HFFc6 (cell line): ENCODE data around the gene DUSP19. TPM values are rescaled to one million over a fixed set of nuclear protein-coding genes. Genes with fewer than 3 reads are reported as not detected.
A peak's percentile ranks its signal among the peaks of the same experiment; 100 is the strongest.
"Not testable (repeated sequence)": the region's sequence is repeated elsewhere in the genome, so short reads cannot be mapped to it uniquely, and the experiment has no call there.

Experiments
- DNase-seq: peaks from one replicate; pipeline ENCODE4 v3.0.0-alpha.2; 2018
- H3K27ac Mint-ChIP-seq: 2 replicates; pipeline ENCODE4 v1.8.0; 2020; ENCODE audit warnings: mild to moderate bottlenecking, mixed read lengths
- H3K27me3 Mint-ChIP-seq: 2 replicates; pipeline ENCODE4 v1.8.0; 2021; ENCODE audit warnings: mild to moderate bottlenecking, moderate library complexity, mixed read lengths; ENCODE audit not compliant: insufficient read depth
- H3K36me3 Mint-ChIP-seq: 2 replicates; pipeline ENCODE4 v1.8.0; 2021; ENCODE audit warnings: low read depth, mixed read lengths
- H3K4me1 Mint-ChIP-seq: 2 replicates; pipeline ENCODE4 v1.8.0; 2020; ENCODE audit warnings: low read depth, mixed read lengths
- H3K4me3 Mint-ChIP-seq: 2 replicates; pipeline ENCODE4 v1.8.0; 2020; ENCODE audit warnings: mild to moderate bottlenecking, moderate library complexity, mixed read lengths
- H3K9me3 Mint-ChIP-seq: 2 replicates; pipeline ENCODE4 v1.8.0; 2020; ENCODE audit warnings: mild to moderate bottlenecking, mixed read lengths
- total RNA-seq, 6 experiments: library from RNA; stranded (reverse); fragmentation: NEBNext Ultra II Directional; extraction: Animal tissue kit (Norgen Biotek cat#: 25700); gene quantifications; 2 replicates in 1 of 6; 3 replicates in 5 of 6; pipeline ENCODE4 v1.2.3, GENCODE V29; 2021
- TF ChIP-seq, protein P1 (sequence below): fragments of 200-600 bp; sonication (generic); IDR thresholded peaks from 2 replicates; pipeline ENCODE4 v1.5.0; 2021; ENCODE audit warnings: antibody characterized with exemption, mild to moderate bottlenecking

The DUSP19 gene
- total RNA-seq, 6 experiments from 2014 or later: 2.5 to 2.8 (median 2.7) TPM

DNA sequence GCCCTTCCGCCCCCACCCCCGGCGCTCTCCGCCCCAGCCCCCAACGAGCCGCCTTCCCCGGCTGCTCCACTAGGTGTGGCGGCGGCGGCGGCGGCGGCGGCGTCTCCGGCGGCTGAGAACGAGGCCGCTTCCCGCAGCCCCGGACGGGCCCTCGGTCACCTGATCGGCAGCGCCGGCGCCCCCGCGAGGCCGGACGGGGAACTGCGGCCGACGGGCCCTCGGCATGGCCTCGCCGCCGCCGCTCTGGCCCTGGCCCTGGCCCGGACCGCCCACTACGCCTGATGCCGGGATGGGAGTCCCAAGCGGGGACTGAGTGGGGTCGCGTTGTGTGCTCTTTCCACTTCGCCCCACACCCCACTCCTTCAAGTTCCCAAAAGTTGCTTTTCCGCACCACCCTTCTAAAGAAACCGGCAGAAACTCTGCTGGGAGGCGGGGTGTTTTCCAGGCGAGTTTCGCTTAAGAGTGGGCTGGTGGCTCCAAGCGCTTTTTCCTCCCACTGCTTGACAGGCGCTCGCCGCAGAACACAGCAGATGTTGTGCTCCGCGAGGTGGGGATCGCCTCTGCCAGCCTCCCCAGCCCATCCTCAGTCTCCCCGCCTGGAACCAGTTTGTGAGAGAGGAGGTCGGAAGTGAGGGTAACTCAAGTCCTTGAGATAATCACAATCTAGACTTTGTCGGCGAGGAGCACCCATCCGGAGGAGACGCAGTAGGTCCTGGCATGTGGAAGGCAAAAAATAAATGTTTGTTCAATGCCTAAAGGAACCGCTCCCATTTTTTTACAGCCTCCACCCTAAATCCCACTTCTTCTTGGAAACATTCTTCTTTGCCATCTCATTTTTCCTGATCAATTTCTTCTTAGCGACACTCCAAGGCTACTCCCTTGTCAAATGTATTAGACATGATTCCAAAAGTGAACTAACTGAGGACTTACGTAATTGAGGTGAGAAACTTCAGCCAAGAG is 39.9 kb upstream of the DUSP19 start, which contains the start of gene NCKAP1:
TSS of gene NCKAP1 (minus strand) at position 117 of the 960 bp plus-strand sequence. CDS start 358 bp downstream, outside the sequence.
- Mint-ChIP-seq H3K27ac (peak within 1 kb of the TSS; percentile 97), H3K9me3 (no peaks in the 10 kb centered on the region), H3K27me3 (peaks cover 2% of the 10 kb centered on the region), H3K4me3 (peak within 1 kb of the TSS; percentile 97), H3K36me3 (peaks cover 6% of the 10 kb centered on the region; the same call in 1 of the 2 replicates), H3K4me1 (peaks cover 44% of the 10 kb centered on the region)
- peak; percentile 83 for DNase-seq
- TF ChIP-seq, protein P1, sequence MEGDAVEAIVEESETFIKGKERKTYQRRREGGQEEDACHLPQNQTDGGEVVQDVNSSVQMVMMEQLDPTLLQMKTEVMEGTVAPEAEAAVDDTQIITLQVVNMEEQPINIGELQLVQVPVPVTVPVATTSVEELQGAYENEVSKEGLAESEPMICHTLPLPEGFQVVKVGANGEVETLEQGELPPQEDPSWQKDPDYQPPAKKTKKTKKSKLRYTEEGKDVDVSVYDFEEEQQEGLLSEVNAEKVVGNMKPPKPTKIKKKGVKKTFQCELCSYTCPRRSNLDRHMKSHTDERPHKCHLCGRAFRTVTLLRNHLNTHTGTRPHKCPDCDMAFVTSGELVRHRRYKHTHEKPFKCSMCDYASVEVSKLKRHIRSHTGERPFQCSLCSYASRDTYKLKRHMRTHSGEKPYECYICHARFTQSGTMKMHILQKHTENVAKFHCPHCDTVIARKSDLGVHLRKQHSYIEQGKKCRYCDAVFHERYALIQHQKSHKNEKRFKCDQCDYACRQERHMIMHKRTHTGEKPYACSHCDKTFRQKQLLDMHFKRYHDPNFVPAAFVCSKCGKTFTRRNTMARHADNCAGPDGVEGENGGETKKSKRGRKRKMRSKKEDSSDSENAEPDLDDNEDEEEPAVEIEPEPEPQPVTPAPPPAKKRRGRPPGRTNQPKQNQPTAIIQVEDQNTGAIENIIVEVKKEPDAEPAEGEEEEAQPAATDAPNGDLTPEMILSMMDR: peak; percentile 97

DNA sequence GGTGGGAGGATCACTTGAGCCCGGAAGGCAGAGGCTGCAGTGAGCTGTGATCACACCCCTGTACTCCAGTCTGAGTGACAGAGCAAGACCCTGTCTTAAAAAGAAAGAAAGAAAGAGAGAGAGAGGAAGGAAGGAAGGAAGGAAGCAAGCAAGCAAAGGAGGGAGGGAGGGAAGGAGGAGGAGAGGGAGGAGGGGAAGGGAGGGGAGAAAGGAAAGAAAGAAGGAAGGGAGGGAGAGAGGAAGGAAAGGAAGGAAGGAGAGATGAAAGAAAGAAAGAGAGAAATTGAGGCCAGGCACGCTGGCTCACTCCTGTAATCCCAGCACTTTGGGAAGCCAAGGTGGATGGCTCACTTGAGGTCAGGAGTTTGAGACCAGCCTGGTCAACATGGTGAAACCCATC is 37.9 kb upstream of the DUSP19 start:
- no peak overlapping the region for H3K27ac Mint-ChIP-seq
- no peak for DNase-seq
- peaks cover 24% of the 10 kb centered on the region for H3K4me1 Mint-ChIP-seq
- peaks cover 6% of the 10 kb centered on the region; the same call in 1 of the 2 replicates for H3K36me3 Mint-ChIP-seq
- H3K27me3 Mint-ChIP-seq: peaks cover 11% of the 10 kb centered on the region
- H3K9me3 Mint-ChIP-seq: no peaks in the 10 kb centered on the region
- TF ChIP-seq, protein P1: no peak
- H3K4me3 Mint-ChIP-seq: no peak overlapping the region

DNA sequence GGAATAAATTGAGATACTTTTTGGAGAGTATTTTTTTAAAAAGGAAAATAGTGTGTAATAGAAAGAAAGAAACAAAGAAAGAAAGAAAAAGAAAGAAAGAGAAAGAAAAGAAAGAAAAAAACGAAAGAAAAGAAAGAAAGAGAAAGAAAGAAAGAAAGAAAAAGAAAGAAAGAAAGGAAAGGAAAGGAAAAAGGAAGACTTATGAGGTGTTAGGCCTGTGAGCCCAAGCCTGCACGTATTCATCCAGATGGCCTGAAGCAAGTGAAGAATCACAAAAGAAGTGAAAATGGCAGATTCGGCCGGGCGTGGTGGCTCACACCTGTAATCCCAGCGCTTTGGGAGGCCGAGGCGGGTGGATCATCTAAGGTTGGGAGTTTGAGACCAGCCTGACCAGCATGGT is 35.0 kb upstream of the DUSP19 start:
- not testable (repeated sequence) for H3K36me3 Mint-ChIP-seq, DNase-seq
- H3K27me3 Mint-ChIP-seq: peaks cover 13% of the 10 kb centered on the region

DNA sequence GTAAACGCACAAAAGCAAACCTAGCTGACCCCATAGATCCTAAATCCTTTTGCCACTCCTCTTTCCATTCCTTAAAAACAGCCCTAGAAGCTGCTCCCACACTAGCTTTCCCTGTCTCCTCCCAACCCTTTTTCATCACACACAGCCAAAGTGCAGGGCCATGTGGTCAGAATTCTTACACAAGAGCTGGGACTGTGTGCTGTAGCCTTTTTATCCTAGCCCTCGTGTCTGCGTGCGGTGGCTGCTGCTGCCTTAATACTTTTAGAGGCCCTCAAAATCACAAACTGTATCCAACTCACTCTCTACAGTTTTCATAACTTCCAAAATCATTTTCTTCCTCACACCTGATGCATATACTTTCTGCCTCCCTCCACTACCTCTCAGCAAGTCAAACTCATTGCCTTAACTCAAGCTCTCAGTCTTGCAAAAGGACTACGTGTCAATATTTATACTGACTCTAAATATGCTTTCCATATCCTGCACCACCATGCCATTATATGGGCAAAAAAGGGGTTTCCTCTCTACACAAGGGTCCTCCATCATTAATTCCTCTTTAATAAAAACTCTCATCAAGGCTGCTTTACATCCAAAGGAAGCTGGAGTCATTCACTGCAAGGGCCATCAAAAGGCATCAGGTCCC is 30.9 kb upstream of the DUSP19 start:
- H3K9me3 Mint-ChIP-seq, DNase-seq, H3K27ac Mint-ChIP-seq, H3K36me3 Mint-ChIP-seq, H3K4me3 Mint-ChIP-seq, H3K4me1 Mint-ChIP-seq: not testable (repeated sequence)
- H3K27me3 Mint-ChIP-seq: peaks cover 16% of the 10 kb centered on the region

More for the DNA sequence above, 35.0 kb upstream of the DUSP19 start:
- H3K9me3 Mint-ChIP-seq, H3K27ac Mint-ChIP-seq, H3K4me3 Mint-ChIP-seq: not testable (repeated sequence)
- H3K4me1 Mint-ChIP-seq: peaks cover 11% of the 10 kb centered on the region

DNA sequence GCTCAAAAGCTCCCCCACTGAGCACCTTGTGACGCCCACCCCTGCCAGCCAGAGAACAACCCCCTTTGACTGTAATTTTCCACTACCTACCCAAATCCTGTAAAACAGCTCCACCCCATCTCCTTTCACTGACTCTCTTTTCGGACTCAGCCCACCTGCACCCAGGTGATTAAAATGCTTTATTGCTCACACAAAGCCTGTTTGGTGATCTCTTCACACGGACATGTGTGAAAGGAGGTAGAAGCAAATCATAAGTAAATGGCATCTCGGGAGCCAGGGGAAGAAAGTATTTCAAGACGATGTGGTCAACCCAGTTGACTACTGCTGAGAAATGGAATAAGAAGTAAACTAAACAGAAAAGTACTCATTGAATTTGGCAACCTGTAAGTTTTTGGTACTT is 29.1 kb upstream of the DUSP19 start:
- TF ChIP-seq, protein P1: no peak
- Mint-ChIP-seq H3K4me3 (no peak overlapping the region), H3K27ac (no peak overlapping the region), H3K4me1 (no peaks in the 10 kb centered on the region), H3K36me3 (0 out of 2 replicates have a peak, but pooled peaks cover 8% of the 10 kb centered on the region), H3K27me3 (peaks cover 15% of the 10 kb centered on the region), H3K9me3 (no peaks in the 10 kb centered on the region; the same call in 1 of the 2 replicates)
- DNase-seq: no peak

DNA sequence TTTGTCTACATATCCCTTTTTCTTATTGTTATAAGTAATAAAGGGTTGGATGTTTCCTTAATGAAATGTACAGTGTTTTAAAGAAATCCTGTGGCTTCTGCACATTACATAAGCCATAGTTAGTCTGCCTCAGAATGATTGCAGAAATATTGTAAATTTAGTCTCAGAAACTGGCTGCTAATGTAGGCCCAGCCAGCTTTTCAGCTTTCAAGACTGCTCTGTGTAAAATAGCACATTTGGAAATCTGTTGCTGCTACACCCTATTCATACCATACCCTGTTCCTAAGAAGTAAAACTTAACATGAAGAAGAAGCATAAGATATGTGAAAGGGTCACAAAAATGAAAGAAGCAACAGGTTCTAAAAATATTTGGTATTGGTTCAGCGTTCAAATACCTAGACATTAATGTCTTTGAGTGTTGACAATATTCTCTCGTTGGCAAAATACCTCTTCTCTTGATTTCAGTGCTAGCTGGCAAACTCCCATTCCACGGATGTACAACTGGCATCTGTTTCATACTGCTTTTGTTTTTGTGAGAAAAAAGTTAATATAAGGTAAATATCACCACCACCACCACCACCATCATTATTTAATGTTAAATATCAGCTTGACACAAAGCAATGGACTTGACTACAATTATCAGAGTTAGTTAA is 21.1 kb upstream of the DUSP19 start:
- 0 out of 2 replicates have a peak, but pooled peaks cover 8% of the 10 kb centered on the region for H3K36me3 Mint-ChIP-seq
- DNase-seq: no peak
- TF ChIP-seq, protein P1: no peak
- no peak overlapping the region for H3K27ac Mint-ChIP-seq
- no peaks in the 10 kb centered on the region; the same call in 1 of the 2 replicates for H3K9me3 Mint-ChIP-seq
- no peak overlapping the region for H3K4me3 Mint-ChIP-seq
- peaks cover 4% of the 10 kb centered on the region for H3K27me3 Mint-ChIP-seq
- H3K4me1 Mint-ChIP-seq: peaks cover 19% of the 10 kb centered on the region
